AG04450 (cell line): ENCODE measurements around the gene DLX4. TPM values are rescaled to one million over a fixed set of nuclear protein-coding genes. Genes with fewer than 3 reads are reported as not detected.

Source experiments
- CTCF ChIA-PET: fragments of 300-600, 350-600 bp; formaldehyde crosslinking; extraction: SDS; loops from one replicate; lab custom pipeline; 2022; ENCODE audit warnings: antibody characterized with exemption, inconsistent platforms; lab: Charles Lee
- POLR2A ChIA-PET: fragments of 350-600 bp; formaldehyde crosslinking; extraction: SDS; loops from one replicate; lab custom pipeline; 2021; ENCODE audit warnings: antibody characterized with exemption, inconsistent platforms; lab: Yijun Ruan, JAX
- DNase-seq: peaks from one replicate; pipeline ENCODE4 v3.0.0-alpha.2; 2011; ENCODE audit warnings: low read depth, low spot score
- H3K27ac ChIP-seq: one replicate; pipeline ENCODE4 v1.5.1; 2012; ENCODE audit warnings: low read depth, low read length, control low read depth
- H3K27me3 ChIP-seq: one replicate; pipeline ENCODE4 v1.6.0; 2012; ENCODE audit warnings: low read length; ENCODE audit not compliant: control insufficient read depth, insufficient read depth
- H3K4me3 ChIP-seq: 2 replicates; pipeline ENCODE4 v1.5.1; 2011; ENCODE audit warnings: mild to moderate bottlenecking, low read depth, low read length, control low read depth
- H3K9me3 ChIP-seq: 2 replicates; pipeline ENCODE4 v1.5.1; 2012; ENCODE audit warnings: low read length; ENCODE audit not compliant: control insufficient read depth, insufficient read depth
- CTCF ChIP-seq: IDR thresholded peaks from 2 replicates; pipeline ENCODE4 v1.5.1; 2011; ENCODE audit warnings: low read depth, low read length, control low read depth, inconsistent platforms
- polyA plus RNA-seq: library from polyadenylated mRNA; depleted of rRNA; stranded (reverse); fragments of >200 nt; gene quantifications from 2 replicates; pipeline ENCODE4 v1.2.3, GENCODE V29; 2011

The DLX4 gene
- polyA plus RNA-seq, 1 experiment: 0.15 TPM

GRCh38 chr17:49931416-49932137 is 37.4 kb upstream of the DLX4 start:
- Histone ChIP-seq H3K4me3 (no peak overlapping the region), H3K27ac (no peak overlapping the region), H3K27me3 (peaks cover 67% of the 10 kb centered on the region), H3K9me3 (no peaks in the 10 kb centered on the region; the same call in 1 of the 2 replicates)
- TF ChIP-seq CTCF: no peak
- DNase-seq: no peak
- POLR2A ChIA-PET: no interaction called here
- CTCF ChIA-PET: interaction anchor here (0.5 kb wide), 1 partner anchor 57 kb away, joined by 10 read pairs; no protein-coding TSS in a partner anchor

- no peak overlapping the region for H3K4me3 ChIP-seq
- no peak overlapping the region for H3K27ac ChIP-seq
- ChIA-PET POLR2A (no interaction called here), CTCF (interaction anchor here (0.9 kb wide), 1 partner anchor 64 kb away, joined by 3 read pairs; no protein-coding TSS in a partner anchor)
- no peaks in the 10 kb centered on the region; the same call in 1 of the 2 replicates for H3K9me3 ChIP-seq
- peaks cover 65% of the 10 kb centered on the region for H3K27me3 ChIP-seq
- no peak for TF ChIP-seq CTCF
- no peak for DNase-seq
Measured at GRCh38 chr17:49932138-49932723, 36.8 kb upstream of the DLX4 start.

GRCh38 chr17:49932901-49933300 is 36.1 kb upstream of the DLX4 start:
- no peak for DNase-seq
- H3K27ac ChIP-seq: no peak overlapping the region
- no peak for TF ChIP-seq CTCF
- H3K9me3 ChIP-seq: no peaks in the 10 kb centered on the region; the same call in 1 of the 2 replicates
- ChIA-PET POLR2A (no interaction called here), CTCF (interaction anchor here (0.9 kb wide), 1 partner anchor 63 kb away, joined by 3 read pairs; no protein-coding TSS in a partner anchor)
- peaks cover 66% of the 10 kb centered on the region for H3K27me3 ChIP-seq
- no peak overlapping the region for H3K4me3 ChIP-seq

GRCh38 chr17:49935526-49936210 is 33.3 kb upstream of the DLX4 start:
- no peak for TF ChIP-seq CTCF
- DNase-seq: no peak
- ChIA-PET CTCF (no interaction called here), POLR2A (no interaction called here)
- Histone ChIP-seq H3K4me3 (no peak overlapping the region), H3K27me3 (peaks cover 72% of the 10 kb centered on the region), H3K9me3 (no peaks in the 10 kb centered on the region; the same call in 1 of the 2 replicates), H3K27ac (no peak overlapping the region)
